IPS-NIHi7 (cell line): Measurements from ENCODE around the gene KIAA1191.
A peak's percentile ranks its signal among the peaks of the same experiment; 100 is the strongest.

Experiments
- DNase-seq: peaks from one replicate; pipeline ENCODE4 v3.0.0; 2012; ENCODE audit warnings: mixed read lengths; ENCODE audit errors: extremely low spot score

KIAA1191 gene

DNA sequence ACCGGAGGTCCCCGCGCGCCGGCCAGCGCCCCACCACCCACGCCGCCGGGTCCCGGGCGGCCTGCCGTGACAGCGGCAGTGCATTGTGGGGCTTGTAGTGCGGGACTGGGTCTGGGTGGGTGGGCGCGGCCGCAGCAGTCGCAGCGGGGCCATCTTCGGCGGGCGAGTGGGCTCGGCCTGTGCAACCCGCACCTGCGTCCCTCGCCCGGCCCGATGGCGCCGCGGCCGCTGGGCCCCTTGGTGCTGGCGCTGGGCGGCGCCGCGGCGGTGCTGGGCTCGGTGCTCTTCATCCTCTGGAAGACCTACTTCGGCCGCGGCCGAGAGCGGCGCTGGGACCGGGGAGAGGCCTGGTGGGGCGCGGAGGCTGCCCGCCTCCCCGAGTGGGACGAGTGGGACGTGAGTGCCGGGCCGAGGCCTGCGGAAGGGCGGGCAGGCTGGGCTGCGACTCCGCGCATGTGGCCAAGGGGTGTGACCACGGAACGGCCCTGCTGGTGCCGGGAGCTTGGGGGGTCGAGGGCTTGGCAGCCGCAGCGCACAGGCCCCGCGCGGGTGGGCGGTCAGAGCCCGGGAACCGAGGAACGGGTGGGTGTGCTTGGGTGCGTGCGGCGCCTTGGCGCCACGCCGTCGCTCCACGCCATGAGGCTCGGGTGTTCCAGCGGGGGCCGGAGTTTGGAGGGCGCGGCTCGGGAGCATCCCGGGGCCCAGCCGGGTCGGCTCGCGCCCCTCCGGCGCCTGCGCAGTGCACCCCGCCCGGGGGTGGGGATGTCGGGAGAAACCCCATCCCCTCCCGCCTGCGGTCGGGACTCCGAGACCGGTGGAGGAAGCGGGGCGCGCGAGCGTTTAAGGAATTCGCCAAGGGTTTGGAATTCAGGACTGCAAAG is 4.0 kb upstream of the KIAA1191 start, which contains the start of gene ARL10:
Gene ARL10 (plus strand): TSS at position 137 of the 881 bp plus-strand sequence. CDS start 77 bp downstream, at position 214.
- DNase-seq: peak; percentile 89

DNA sequence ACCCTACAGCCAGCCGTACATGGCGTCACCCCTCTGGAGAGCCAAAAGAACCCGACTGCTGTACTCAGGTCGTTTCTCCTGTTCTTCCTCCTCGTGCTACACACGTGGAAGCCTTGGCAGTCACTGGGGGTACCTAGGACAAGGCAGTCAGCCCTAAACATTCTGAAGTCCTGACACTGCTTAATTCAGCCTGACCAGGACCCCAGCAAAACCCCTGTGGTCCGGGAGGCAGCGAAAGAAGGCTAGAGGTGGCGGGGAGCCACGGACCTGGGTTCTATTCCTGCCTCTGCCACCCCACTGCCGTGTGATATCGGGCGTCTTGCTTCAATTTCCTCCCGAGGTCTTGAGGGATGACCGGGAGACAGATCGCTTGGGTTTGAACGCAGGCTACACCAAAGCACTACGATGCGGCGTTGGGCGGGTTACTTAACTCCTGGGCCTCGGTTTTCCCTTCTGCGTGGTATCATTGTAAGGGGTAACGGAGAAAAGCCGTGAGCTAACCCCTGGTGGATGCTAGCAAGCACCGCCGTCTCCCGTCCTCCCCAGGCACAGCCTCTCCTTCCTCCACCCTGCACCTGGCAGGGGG is 3.3 kb upstream of the KIAA1191 start:
- DNase-seq: no peak

DNA sequence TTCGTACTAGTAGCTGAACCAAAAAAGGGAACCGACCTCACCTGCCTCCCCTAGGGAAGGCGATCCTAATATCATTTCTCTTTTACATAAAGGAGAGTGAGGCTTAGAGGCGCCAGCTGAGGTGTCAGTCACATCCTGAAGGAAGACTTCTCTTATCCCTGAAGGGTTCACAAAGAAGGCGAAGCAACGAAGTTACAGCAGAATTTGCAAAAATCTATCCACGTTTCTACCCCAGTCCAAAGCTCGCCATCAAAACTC is 598 bp upstream of the KIAA1191 start:
- DNase-seq: no peak

DNA sequence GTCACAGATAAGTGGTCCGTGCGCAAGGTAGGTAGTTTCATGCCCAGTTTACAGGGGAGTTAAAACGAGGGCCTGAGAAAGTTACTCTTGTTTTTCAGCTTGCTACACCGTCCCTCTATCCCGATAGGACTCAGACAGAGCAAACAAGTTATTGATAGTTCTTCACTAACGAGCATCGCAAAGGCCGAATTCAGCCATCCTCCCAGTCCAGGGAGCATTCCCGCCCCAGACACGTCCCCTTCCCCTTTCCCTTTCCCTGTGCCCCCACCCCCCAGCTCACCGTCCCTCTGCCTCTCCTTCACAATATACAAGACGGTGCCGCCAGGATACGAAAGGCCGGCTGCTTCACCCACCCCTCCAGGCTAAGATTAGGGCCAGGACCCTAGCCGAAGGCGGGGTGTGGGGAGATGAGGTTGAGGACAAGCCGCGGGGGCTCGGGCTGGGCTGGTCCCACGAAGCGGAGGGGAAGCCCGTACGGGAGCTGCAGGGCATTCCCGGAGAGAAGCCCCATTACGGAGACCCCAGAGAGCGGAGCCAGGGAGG is 599 bp downstream of the KIAA1191 start:
- DNase-seq: peak; percentile 55

DNA sequence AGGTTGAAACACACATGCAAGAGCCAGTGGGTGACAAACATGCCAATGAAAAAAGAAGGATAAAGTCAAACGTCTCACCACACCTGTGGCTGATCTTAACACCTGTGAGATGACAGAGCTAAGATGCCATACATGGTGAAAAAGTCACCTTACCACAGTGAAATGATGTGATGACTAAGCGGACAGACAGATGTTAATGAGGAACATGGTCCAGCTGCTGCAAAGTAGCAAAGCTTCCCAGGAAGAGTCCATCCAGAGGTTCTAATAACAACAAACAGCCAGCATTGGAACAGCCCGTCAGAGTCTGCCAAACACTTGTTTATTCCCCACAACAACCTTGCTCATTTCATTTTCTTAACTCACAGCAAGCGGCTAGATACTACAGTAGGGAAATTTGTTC is 1.9 kb downstream of the KIAA1191 start:
- DNase-seq: no peak

GRCh38 chr5:176356179-176356566 is 5.4 kb downstream of the KIAA1191 start:
- DNase-seq: no peak

DNA sequence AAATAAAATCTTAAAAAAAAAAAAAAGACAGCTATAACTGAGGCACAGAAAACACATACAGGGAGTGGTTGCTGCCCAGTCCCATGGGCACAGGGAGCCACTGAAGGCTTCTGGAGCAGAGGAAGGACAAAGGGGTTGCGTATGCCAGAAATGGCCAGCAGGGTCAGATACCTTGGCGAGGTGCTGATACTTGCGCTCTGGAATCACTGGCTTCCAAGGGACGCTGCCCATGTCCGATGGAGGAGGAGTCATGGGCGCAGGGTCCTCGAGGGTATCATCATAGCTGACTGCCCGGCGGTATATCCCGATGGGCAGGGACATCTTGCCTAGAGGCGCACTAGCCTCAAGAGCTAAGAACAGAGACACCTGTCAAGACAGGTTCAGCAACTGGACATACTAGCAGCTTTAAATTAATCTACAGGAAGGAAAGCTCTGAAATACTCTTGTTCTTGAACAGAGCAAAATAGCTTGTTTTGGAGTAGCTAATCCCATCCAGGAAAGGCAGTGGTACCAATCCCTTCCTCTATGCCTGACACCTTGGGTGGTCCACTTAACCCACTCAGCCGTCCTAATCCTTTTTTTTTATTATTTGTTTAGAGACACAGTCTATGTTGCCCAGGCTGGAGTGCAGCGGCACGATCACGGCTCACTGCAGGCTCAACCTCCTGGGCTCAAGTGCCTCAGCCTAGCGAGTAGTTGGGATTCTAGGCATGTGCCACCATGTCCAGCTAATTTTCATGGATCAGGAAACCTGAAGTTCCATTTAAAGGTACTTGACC is 6.0 kb downstream of the KIAA1191 start:
- DNase-seq: peak; percentile 22

DNA sequence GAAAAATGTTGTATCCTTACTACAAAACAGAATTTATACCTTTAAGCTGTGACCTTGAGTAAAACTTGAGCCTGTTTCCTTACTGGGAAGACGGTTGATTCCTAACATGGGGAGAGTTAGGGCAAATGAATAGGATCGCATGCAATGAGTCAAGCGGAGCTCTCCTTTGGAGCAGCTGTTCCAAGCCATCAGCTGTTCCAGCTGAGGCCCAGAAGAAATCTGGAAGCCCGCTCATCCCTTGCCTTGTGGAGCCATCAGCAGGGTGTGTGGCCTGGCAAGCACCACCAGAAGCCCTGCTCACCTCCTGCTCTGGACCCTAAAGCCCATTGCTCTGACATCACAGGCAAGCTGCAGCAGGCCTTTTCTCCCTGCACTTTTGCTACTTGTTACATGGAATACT is 8.0 kb downstream of the KIAA1191 start:
- no peak for DNase-seq

DNA sequence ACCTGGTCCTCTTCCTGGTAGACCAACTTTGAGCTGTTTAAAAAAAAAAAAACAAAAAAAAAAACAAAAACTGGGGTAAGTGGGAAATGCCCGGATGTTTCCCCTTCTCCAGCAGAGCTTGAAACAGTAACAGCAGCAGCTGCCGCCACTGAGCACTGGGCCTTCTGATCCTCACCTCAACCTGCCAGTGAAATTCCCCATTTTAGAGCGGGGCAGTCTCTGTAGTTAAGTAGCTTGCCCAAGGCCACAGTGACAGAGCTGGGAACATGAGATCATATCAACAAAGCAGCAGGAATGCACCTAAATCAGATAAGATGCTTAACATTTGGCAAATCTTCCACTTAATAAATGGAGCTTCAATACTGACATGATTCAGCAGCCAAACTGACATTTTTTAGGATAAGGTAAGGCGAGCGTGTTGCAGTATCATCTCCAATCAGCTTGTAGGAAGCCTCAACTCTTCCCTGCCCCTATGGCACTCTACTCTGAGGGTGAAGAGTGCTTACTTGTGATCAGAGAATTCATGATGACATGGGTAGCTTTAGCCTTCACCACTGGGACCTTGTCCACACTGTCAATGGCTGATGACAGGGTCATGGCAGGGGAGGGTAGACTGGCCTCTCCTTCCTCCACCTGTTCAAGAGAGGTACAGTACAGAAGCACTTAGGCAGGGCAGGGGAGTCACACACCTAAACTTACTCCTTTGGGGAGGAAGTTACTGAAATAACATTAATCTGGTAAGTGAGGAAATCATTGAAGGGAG is 9.3 kb downstream of the KIAA1191 start:
- DNase-seq: no peak

DNA sequence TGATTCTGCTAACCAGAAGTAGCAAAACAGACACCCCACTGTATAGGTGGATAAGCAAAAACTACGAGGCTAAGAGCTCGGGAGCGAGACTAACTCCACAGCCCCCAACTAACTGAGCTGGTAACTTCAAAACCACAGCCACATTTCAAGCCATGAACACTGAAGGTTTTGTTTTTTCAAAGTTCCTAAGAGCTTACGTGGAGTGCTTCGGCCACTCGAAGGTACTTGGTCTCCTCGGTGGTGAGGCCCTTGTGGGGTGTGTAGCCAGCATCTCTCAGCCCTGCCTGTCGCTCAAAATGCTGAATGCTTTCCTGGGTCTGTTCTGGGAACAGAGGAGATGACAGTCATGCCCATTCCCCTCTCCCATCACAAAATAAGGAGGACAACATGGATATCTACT is 11.1 kb downstream of the KIAA1191 start:
- DNase-seq: no peak

DNA sequence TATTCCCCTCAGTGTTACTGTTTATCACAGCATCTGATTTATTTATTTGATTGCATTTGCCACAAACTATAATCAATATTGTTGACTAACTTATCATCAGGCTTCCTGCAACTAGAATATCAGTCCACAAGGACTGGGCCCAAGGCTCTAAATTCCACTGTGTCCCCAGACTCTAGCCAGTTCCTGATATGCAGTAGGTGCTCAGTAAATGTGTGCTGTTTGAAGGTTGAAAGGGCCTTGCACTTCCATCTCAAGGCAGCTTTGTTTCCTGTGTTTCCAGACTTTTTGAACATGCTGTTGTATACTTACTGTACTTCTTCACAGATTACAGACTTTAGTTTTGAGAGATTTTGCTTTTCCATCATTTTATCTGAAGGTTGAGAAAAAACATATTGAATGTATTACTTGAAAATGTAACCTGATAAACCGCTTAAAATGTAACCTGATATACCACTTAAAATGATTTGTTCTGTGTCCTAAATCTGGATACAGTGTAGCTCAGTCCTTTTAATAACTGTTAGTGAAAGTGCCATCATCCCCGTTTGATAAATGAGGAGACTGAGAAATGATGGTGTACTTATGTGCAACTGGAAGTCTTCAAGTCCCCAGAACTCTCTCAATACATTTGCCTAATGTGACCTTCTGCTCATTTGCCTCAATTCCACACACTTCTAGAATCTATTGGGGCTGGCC is 18.7 kb downstream of the KIAA1191 start:
- DNase-seq: no peak

DNA sequence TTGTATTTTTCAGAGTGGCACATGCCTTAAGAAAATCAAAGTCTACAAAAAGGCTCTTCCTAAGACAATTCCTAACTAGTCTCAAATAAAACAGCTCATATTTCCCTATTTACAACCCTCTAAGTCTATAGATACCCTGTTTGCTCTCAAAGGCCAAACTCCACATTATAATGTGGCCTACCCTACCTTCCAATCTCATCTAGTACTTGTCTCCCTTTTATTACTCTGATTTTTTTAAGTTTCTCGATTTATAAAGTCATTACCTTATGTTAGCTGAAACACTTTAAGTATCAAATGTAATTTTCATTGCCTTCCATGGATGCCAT is 19.4 kb downstream of the KIAA1191 start:
- no peak for DNase-seq

GRCh38 chr5:176341325-176342157 is 20.0 kb downstream of the KIAA1191 start:
- DNase-seq: no peak

GRCh38 chr5:176339304-176339703 is 22.3 kb downstream of the KIAA1191 start:
- no peak for DNase-seq

DNA sequence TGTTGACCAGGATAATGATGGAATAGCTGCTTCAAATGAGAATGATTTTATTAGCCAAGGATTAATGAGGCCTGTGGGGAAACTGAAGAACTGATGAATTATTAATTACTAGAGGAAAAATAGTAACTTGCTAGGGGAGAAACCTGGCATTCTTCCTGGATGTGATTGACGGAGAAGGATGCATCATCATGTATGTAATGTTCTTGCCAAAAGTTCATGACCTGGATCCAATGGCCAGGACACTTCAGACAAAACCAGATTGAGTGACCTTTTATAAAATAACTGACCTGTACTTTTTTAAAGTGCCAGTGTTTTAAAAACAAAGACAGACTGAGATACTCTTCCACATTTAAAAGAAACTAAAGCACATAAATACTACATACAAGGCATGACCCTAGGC is 23.7 kb downstream of the KIAA1191 start:
- DNase-seq: no peak

GRCh38 chr5:176334031-176334770 is 27.4 kb downstream of the KIAA1191 start:
- no peak for DNase-seq

GRCh38 chr5:176320577-176320976 is 41.0 kb downstream of the KIAA1191 start:
- no peak for DNase-seq

DNA sequence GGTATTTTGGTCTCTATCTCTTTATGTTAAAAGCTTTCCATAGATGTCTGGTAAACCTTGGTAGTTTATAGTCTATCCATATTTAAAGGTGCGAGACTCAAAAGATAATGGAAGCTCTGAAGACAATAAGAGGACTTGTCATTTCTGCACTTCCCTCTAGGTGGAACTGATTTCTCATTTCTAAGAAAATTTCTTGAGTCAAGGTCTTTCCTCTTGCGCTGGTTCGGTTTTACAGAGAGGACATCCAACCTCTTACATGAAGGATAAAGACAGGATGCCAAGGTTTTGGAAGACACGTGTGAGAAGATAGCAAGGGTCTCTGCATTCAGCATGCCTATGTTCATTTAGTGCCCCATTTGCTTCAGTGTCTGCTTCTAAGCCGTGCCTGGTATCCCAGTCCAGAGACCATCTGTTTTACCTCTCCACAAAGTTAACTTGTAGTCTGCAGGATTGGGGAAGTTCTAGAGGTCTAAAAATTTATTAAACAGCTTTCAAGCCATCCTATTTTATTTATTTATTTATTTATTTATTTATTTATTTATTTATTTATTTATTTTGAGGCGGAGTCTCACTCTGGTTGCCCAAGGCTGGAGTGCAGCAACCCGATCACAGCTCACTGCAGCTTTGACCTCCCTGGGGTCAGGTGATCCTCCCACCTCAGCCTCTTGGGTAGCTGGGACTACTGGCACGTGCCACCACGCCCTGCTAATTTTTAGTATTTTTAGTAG is 41.6 kb downstream of the KIAA1191 start:
- no peak for DNase-seq
